Gastroesophageal sphincter (tissue), 4 donors: ENCODE measurements around the gene TMEM245. TPM values are rescaled to one million over a fixed set of nuclear protein-coding genes. Genes with fewer than 3 reads are reported as not detected.

Experiments used
- ATAC-seq: fragments of 150-250 bp; one replicate; pipeline ENCODE4 v1.9.1; 2016; ENCODE audit warnings: mild to moderate bottlenecking, moderate library complexity
- H3K27ac ChIP-seq, 4 donors: fragments of 200-600 bp; sonication (generic) in 3 of 4; 1 replicate in 3 of 4; 2 replicates in 1 of 4; pipeline ENCODE4 v1.5.1; 2016 to 2019
- H3K27me3 ChIP-seq: fragments of 200-600 bp; sonication (generic); one replicate; pipeline ENCODE4 v1.5.1; 2019
- H3K36me3 ChIP-seq, 2 donors: fragments of 200-600 bp; sonication (generic); one replicate each; pipeline ENCODE4 v1.5.1; 2019; ENCODE audit warnings: control low read depth in 1 of 2
- H3K4me1 ChIP-seq, 3 donors: fragments of 200-600 bp; sonication (generic); 1 replicate in 2 of 3; 2 replicates in 1 of 3; pipeline ENCODE4 v1.5.1; 2016 to 2019; ENCODE audit warnings: control low read depth in 2 of 3
- H3K4me3 ChIP-seq, 2 donors: fragments of 200-600 bp; sonication (generic); one replicate each; pipeline ENCODE4 v1.5.1; 2019; ENCODE audit warnings: mild to moderate bottlenecking in 1 of 2, moderate library complexity in 1 of 2
- H3K9me3 ChIP-seq, 3 donors: fragments of 200-600 bp; sonication (generic); one replicate each; pipeline ENCODE4 v1.5.1; 2017 to 2019; ENCODE audit warnings: control low read depth in 2 of 3
- CTCF ChIP-seq, 4 experiments: fragments of 200-600 bp in 2 of 4; fragments of 450-650 bp in 2 of 4; sonication (generic) in 1 of 4; IDR thresholded peaks; one replicate each; pipeline ENCODE4 v1.5.1; 2017 to 2019; ENCODE audit warnings: antibody characterized with exemption in 4 of 4, mild to moderate bottlenecking in 2 of 4, moderate library complexity in 2 of 4
- EP300 ChIP-seq: sonication (generic); formaldehyde crosslinking; IDR thresholded peaks from one replicate; pipeline ENCODE4 v1.6.1; 2017; ENCODE audit warnings: antibody characterized with exemption, mild to moderate bottlenecking
- POLR2A ChIP-seq, 2 donors: fragments of 450-650 bp; IDR thresholded peaks; one replicate each; pipeline ENCODE4 v1.6.1; 2017; ENCODE audit warnings: antibody characterized with exemption in 2 of 2, mild to moderate bottlenecking in 2 of 2, moderate library complexity in 1 of 2
- POLR2AphosphoS5 ChIP-seq: sonication (generic); formaldehyde crosslinking; IDR thresholded peaks from one replicate; pipeline ENCODE4 v1.6.1; 2017; ENCODE audit warnings: antibody characterized with exemption
- WGBS, 2 donors: methylation state at CpG; one replicate each; pipeline ENCODE4 v1.1.5; 2018; ENCODE audit warnings: low coverage in 1 of 2; 5-methylcytosine and 5-hydroxymethylcytosine counted together
- total RNA-seq, 4 donors: library from RNA; depleted of rRNA; stranded (reverse); fragments of >200 nt; gene quantifications; one replicate each; pipeline ENCODE4 v1.1.0, GENCODE V29; 2016

Gene TMEM245
- total RNA-seq, 4 donors from 2014 or later, result 130 to 180 (median 142) TPM

- peaks cover 0 to 6% (median 0%) of the 10 kb centered on the region in 3 donors for H3K4me1 ChIP-seq
- TF ChIP-seq CTCF (IDR thresholded peaks at IDR 0.05), result no peak
- no peak overlapping the region for H3K27ac ChIP-seq
- H3K27me3 ChIP-seq, result no peaks in the 10 kb centered on the region
- no peak overlapping the region for H3K4me3 ChIP-seq
- WGBS, 2 donors, result 60 to 74% methylated on average over 2 of the region's 2 CpGs
- no peak for ATAC-seq
- H3K36me3 ChIP-seq, result peaks cover 0 to 78% of the 10 kb centered on the region in 2 donors
- H3K9me3 ChIP-seq, result no peaks in the 10 kb centered on the region
Measured at GRCh38 chr9:109072821-109073435, 46.8 kb downstream of the TMEM245 start.

GRCh38 chr9:109072133-109072692 lies 47.5 kb downstream of the TMEM245 start:
- ATAC-seq, result no peak
- Histone ChIP-seq H3K36me3 (peaks cover 0 to 78% of the 10 kb centered on the region in 2 donors), H3K27ac (no peak overlapping the region), H3K4me1 (no peaks in the 10 kb centered on the region), H3K27me3 (no peaks in the 10 kb centered on the region), H3K4me3 (no peak overlapping the region), H3K9me3 (no peaks in the 10 kb centered on the region)
- 76 to 95% methylated on average over 3 to 8 of the region's 8 CpGs for WGBS, 2 donors
- no peak for TF ChIP-seq EP300
- no peak for TF ChIP-seq POLR2A (IDR thresholded peaks at IDR 0.05)
- TF ChIP-seq CTCF (IDR thresholded peaks at IDR 0.05), result no peak
- no peak for TF ChIP-seq POLR2AphosphoS5

DNA sequence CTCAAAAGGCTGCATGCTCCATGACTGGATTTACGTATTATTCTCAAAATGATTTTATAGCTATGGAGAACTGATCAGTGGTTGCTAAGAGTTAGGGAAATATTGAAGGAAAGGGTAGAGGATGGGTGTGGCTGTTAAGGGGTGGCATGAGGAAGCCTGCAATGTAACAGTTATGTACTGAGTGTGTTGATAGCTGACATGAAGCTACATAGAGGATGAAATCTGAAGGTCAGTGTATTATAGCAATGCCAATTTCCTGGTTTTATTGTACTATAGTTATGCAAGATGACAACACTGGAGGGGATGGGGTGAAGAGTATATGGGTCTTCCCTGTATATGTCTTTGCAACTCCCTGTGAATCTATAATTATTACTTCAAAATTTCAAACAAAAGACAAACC lies 51.0 kb downstream of the TMEM245 start:
- Histone ChIP-seq H3K27ac (no peak overlapping the region), H3K4me3 (no peak overlapping the region), H3K27me3 (no peaks in the 10 kb centered on the region), H3K36me3 (peaks cover 0 to 95% of the 10 kb centered on the region in 2 donors), H3K4me1 (no peaks in the 10 kb centered on the region), H3K9me3 (no peaks in the 10 kb centered on the region)
- WGBS, 2 donors, result 83 to 94% methylated on average over 1 of the region's 1 CpG
- no peak for TF ChIP-seq CTCF (IDR thresholded peaks at IDR 0.05)
- TF ChIP-seq POLR2AphosphoS5, result no peak
- no peak for TF ChIP-seq POLR2A (IDR thresholded peaks at IDR 0.05)
- no peak for TF ChIP-seq EP300
- no peak for ATAC-seq

DNA sequence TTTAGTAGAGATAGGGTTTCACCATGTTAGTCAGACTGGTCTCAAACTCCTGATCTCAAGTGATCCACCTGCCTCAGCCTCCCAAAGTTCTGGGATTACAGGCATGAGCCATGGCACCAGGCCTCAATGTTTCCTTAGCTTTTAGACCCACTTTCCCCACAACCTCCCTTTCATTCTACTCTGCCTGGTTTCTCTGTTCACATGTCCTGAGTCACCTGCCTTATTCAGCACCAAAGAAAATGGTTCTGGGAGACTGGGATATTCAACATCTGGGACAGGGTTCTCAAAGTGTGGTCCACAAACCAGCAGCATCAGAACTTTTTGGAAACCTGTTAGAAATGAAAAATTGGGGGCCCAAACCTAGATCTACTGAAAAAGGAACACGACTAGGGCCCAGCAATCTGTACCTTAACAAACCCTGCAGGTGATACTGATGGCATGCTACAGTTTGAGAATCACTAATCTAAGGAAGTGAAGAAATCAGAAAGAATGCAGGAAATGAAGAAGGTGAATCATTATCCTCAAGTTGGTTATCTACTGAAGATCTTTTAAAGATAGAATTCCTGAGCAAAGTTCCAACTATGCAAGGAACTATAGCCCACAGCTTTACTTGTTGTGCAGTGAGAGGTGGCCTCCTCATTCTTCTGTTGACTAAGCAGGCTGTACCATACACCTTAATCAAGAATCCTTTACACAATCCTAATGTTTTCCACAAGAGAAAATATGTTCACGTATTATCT lies 54.6 kb downstream of the TMEM245 start:
- Histone ChIP-seq H3K9me3 (no peaks in the 10 kb centered on the region), H3K4me3 (no peak overlapping the region), H3K27me3 (no peaks in the 10 kb centered on the region), H3K36me3 (peaks cover 0 to 98% of the 10 kb centered on the region in 2 donors), H3K4me1 (no peaks in the 10 kb centered on the region), H3K27ac (no peak overlapping the region)
- no peak for ATAC-seq
- 93 to 100% methylated on average over 2 of the region's 2 CpGs for WGBS, 2 donors
- TF ChIP-seq POLR2AphosphoS5 (no peak), EP300 (no peak), POLR2A (IDR thresholded peaks at IDR 0.05) (no peak), CTCF (IDR thresholded peaks at IDR 0.05) (no peak)

GRCh38 chr9:109063760-109064159 lies 56.0 kb downstream of the TMEM245 start:
- ATAC-seq, result no peak
- TF ChIP-seq CTCF (IDR thresholded peaks at IDR 0.05) (no peak), POLR2AphosphoS5 (no peak), EP300 (no peak), POLR2A (IDR thresholded peaks at IDR 0.05) (no peak)
- H3K36me3 ChIP-seq, result peaks cover 0 to 98% of the 10 kb centered on the region in 2 donors

More at GRCh38 chr9:109063760-109064159, 56.0 kb downstream of the TMEM245 start:
- H3K27ac ChIP-seq, result no peak overlapping the region
- H3K9me3 ChIP-seq, result no peaks in the 10 kb centered on the region
- 83 to 88% methylated on average over 2 of the region's 2 CpGs for WGBS, 2 donors
- H3K4me1 ChIP-seq, result no peaks in the 10 kb centered on the region
- H3K27me3 ChIP-seq, result no peaks in the 10 kb centered on the region
- H3K4me3 ChIP-seq, result no peak overlapping the region
